HG02678 (cell line): ENCODE measurements around the gene NAPA.

Experiments
- ATAC-seq: cut with Tn5 transposase; IDR thresholded peaks from one replicate; pipeline ENCODE4 v1.9.1; 2021; ENCODE audit warnings: mild to moderate bottlenecking, moderate library complexity; ENCODE audit not compliant: unreplicated experiment

Gene NAPA

DNA sequence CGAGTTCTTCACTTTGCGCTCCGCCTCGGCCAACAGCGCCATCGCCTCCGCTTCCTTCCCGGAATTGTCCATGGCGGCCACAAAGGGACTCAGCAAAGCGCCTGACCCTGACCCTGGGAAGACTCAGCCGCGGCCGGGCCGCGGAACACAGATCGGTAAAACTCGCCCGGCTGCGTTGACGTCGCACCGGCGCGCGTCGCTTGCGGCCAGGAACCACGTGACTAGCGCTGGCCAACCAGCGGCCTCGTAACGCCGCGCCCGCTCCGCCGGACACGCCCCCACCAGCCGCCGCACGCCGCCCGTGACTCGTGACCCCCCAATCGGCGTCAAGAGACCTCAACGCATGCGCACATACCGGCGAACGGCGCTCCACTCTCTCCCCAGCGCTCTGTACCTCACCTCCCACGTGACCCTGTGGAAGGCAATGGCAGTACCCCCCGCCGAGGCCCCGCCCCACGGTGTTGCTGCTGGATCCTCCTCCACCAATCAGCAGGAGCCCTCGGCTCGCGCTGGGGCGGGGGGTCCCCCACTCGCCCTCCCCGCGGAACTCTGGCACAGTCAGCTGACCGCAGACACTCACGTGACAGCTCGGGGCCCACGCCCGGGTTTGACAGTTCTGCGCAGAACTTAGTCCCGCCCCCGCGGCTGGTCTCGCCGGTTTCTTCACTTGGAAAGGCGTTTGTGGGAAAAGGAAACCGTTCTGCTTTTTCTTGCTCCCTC, at the start of gene NAPA:
TSS of gene NAPA (minus strand) at position 195 of the 720 bp plus-strand sequence. CDS start at position 72, 123 bp downstream.
- peak; percentile 84 for ATAC-seq

DNA sequence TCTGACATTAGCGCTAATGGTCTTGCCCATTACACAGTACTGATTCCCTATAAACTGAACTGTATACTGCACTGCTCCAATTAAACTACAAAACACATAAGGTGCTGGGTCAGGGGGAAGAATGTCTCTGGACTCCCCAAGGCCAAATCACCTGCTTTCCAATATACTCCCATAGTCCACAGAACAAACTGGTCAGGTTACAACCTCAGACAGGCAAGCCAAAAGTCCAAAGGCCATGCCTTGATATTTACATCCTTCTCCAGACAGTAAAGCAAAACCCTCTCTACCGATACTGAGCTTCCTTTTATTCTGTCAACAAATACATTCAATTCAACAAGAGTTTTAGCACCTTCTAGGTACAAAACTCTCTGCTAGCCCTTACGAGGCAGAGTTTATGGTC, 49.2 kb upstream of the NAPA start:
- no peak for ATAC-seq

DNA sequence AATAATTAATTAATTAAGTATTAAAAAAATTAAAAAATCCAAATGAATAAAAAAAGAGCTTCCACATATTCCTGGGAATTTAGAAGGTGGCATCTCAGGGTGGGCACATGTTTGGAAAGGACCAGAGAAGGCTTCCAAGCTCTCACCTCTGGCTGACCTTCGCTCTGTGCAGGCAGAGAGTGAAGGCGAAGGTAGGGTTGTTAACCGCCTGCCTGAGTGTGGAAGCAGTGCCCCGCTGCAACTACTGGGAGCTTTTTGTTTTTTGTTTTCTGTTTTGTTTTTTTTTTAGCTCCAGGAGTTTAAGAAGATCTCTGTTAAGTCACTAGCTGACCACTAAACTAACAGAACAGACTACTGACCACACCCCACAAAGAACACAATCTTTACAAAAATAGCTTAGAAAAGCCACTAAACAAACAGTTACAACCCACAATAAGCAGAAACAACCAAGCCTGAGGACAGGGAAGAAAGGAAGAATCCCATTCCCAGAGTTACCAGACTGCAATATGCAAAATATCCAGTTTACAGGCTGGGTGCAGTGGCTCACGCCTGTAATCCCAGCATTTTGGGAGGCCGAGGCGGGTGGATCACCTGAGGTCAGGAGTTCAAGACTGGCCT, 46.7 kb upstream of the NAPA start:
- ATAC-seq: no peak

DNA sequence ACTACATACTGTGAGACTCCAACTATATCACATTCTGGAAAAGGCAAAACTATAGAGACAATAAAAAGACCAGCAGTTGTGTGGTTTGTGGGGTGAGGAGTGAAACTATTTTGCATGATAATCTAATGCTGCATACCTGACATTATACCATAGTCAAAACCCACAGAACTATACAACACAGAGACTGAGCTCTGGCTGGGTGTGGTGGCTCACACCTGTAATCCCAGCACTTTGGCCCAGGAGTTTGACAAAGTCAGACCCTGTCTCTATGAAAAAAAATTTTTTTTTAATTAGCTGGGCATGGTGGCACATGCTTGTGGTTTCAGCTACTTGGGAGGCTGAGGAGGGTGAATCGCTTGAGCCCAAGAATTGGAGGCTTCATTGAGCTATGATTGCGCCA, 46.1 kb upstream of the NAPA start:
- ATAC-seq: no peak

DNA sequence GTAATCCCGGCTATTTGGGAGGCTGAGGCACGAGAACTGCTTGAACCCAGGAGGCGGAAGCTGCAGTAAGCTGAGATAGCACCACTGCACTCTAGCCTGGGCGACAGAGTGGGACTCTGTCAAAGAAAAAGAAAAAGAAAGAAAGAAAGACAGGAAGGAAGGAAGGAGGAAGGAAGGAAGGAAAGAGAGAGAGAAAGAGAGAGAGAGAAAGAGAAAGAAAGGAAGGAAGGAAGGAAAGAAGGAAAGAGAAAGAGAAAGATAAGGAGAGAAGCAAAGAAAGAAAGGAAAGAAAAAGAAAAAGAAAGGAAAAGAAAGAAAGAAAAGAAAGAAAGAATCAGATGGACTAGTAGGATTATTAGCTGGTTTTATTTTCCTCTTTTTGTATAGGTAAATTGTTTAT, 35.3 kb upstream of the NAPA start:
- ATAC-seq: no peak

DNA sequence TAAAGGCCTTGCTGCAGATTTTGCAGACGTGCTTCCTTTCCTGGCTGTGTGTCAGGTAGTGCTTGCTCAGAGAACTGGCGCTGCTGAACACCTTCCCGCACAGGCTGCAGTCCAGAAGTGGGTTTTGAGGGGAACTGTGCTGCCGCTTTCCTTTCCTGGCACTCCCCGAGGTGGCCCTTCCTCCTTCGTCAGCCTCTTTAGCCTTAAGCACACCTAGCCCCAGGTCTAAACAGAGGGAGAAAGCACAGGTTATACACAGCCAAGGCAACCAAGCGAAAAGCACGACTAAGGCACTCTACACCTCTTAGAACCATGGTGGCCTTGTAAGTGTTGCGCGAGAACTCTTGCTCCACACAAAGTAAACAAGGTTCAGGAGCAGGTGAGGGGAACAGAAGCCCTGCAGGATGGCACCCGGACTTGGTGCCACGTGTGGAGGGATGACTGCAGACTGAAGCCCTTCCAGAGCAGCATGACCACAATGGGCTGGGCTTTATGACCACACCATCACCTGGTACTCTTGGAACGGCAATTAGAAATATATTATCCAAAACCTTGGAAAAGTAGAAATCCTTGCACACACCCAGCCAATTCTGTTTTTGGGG, 34.5 kb upstream of the NAPA start:
- ATAC-seq: no peak

DNA sequence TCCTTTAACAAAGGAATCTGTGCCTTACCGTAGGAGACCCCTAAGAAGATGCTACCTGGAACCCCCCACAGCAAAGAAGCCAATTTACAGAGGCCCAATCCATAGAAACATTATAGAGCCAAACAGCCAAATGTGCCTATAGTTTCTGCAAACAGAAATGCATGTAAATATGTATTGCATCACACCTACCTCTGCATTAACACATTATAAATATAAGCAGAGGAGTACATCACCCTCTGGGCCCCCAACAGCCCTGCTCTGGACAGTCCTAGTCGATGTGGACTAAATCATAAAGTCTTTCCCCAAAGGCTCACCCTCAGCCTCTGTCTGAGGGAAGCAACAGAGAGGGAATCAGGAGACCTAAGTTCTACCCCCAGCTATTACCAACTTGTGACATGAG, 32.3 kb upstream of the NAPA start:
- ATAC-seq: no peak

DNA sequence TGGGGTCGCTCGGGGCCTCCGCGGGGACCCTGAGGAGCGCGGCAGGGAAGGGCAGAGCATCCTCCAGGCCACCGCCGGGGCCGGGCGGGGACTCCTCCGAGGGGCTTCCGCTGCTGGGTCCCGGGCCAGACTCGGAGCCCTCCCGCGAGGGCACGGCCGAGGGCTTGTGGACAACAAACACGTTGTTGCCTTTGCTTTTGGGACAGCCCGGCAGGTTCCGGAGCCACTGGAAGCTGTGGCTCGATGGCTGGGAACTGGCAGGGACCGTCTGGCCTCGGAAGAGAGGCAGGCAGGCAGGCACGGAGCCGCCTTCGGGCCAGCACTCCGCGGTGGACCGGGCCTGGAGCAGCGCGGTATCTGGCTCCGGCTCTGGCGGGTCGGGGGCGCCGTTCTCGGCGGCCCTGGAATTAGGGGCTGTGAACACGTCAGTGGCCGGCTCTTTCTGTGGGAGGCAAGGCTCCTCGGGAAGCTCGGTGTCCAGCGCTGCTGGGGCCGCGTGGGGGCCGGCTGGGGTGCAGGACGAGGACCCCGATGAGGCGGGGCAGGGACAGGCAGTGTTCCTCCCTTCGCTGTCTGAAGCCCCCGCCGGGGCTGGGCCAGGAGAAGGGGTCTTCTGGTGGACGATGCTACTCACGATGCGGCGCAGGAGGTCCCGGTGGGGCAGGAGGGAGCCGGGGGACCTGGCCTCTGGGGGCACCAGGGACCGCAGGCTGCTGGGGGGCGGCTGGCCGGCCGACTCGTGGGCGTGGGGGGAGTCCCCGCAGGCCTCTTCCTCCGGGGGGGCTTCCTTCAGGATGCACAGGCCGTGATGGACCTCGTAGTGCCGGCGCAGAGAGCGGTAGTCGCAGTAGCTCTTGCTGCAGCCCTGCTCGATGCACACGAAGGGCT, 30.4 kb upstream of the NAPA start:
- no peak for ATAC-seq

DNA sequence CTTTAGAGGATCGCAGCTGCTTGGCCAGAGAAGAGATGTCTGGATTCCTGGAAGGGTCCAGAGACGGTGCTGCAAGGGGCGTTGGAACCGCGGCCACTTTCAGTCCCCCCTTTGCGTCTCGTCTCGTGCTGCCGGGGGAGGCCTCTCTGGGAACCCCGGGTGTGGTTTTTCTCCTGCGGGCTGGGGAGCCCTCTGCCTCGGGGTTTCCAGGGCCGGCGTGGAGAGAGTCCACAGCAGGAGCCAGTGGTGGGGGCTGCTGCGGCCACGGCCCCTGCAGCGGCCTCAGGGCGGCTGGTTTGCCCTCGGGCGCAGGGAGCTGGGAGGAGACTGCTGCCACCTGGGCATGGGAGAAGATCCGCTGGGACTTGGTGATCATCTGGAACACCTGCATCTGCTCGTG, 29.6 kb upstream of the NAPA start:
- no peak for ATAC-seq

DNA sequence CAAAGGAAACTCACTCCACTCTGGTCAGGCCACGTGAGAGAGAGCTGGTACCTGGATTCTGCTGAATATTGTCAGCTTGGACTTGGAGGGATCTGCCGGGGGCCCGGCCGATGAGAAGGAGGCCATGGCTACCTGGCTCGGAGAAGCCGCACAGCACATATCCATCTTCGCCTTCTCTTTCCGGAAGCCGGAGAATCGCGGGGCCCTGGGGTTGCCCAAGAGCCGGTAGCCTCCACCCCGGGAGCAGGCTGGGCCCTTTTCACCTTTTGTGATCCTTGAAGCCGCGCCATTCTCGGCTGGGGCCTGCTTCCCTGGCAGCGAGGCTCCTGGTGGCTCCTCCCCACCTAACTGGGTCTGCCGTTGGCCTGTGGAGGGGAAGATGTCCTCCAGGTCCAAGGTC, 29.2 kb upstream of the NAPA start:
- no peak for ATAC-seq

DNA sequence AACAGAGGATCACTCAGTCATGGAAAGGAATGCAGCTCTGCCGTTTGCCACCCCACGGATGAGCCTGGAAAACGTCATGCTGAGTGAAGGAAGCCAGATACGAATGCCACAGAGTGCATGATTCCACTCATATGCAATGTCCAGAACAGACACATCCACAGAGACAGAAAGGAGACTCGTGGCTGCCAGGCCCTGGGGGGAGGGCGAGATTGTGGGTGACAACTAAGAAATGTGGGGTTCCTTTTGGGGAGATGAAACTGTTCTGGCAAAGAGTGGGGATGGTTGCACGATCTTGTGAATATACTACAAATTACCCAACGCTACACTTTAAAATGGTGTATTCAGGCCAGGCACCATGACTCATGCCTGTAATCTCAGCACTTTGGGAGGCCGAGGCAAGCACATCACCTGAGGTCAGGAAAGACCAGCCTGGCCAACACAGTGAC, 27.2 kb upstream of the NAPA start:
- ATAC-seq: no peak

DNA sequence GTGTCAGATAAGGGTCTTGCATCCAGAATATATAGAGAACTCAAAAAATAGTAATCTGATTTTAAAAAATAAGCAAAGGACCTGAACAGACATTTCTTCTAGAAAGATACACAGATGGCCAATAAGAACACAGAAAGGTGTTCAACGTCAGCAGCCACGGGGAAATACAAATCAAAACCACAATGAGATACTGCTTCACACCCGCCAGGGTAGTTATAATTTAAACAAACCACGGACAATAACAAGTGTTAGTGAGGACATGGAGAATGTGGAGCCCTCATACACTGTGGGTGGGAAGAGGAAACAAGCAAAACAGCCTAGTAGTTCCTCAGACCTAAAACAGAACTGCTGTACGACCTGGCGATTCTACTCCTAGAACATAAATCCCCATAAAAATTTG, 26.7 kb upstream of the NAPA start:
- ATAC-seq: no peak

DNA sequence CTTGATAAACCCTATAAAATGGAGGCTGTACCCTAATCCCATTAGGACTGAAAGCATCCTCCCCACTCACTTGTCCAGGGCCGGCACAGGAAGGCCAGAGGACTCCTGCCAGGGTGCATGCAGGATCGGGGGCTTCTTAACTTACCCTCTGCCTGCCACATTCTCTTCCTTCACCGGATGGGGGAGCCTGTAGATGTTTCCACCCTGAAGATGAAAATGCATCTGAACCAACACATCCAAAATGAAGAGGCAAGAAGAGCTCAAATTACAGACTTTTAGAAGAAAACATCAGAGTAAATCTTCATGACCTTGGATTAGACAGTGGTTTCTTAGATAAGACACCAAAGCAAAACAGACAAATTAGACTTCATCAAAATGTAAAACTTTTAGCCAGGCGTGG, 25.9 kb upstream of the NAPA start:
- ATAC-seq: no peak

DNA sequence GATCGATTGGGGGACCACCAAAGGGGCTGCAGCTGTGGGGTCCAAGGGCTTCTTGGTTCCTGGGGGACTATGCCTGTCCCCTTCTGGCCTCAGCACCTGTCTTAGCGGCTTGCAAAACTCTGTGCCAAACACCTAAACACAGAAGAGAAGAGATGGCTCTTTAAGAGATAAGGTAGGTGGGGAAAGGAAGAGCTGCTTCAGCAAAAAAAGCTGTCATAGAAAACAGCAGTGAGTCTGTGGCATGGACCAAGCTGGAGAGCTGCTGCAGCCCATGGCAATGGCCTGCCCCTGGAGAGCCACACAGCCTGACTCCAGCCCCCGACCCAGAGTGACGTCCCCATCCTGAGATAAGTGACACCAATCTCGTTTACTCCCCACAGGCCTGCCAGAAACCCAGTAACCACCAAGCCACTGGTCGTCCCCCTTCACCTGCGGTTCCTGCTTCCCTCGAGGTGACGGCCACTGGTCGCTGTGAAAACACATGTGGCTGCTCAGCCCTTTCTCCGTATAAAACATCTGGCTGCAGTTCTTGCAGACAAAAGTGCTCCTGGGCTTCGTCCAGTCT, 25.0 kb upstream of the NAPA start:
- ATAC-seq: no peak

DNA sequence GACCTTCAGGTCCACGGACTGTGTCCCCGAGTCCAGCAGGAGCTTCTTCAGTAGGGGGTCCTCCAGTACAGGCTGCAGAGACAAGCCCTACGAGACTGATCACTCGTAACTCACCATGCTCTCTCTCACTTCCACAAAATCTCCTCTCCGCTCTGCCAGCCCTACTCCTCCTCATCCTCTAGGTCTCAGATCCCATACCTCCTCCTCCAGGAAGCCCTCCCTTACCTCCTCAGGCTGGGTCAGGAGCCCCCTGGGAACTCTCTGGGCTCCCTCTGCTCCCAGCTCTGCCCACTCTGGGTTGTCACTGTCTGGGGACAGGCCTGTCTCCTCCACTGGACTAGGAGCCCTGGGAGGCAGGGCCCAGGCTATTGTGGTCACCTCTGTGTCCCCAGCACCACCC, 23.9 kb upstream of the NAPA start:
- no peak for ATAC-seq

DNA sequence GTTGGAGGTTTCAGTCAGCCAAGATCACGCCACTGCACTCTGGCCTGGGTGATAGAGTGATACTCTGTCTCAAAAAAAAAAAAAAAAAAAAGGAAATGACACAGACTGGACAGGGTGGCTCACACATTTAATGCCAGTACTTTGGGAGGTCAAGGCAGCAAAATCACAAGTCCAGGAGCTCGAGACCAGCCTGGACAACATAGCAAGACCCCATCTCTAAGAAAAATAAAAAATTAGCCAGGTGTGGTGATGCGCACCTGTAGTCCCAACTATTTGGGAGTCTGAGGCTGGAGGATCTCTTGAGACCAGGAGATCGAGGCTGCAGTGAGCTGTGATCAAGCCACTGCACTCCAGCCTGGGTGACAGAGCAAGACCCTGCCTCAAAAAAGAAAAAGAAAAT, 22.6 kb upstream of the NAPA start:
- no peak for ATAC-seq

DNA sequence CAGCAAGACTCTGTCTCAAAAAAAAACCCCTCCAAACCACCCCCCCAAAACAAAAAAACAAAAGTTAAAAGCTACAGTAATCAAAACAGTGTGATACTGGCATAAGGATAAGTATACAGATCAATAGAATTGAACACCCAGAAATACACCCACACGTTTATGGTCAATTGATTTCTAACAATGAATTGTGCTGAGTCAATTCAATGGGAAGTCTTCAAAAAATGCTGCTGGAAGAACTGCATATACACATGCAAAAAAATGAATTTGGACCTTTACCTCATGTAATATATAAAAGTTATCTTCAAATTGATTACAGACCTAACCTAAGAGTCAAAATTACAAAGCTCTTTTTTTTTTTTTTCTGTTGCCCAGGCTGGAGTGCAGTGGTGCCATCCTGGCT, 19.8 kb upstream of the NAPA start:
- no peak for ATAC-seq

DNA sequence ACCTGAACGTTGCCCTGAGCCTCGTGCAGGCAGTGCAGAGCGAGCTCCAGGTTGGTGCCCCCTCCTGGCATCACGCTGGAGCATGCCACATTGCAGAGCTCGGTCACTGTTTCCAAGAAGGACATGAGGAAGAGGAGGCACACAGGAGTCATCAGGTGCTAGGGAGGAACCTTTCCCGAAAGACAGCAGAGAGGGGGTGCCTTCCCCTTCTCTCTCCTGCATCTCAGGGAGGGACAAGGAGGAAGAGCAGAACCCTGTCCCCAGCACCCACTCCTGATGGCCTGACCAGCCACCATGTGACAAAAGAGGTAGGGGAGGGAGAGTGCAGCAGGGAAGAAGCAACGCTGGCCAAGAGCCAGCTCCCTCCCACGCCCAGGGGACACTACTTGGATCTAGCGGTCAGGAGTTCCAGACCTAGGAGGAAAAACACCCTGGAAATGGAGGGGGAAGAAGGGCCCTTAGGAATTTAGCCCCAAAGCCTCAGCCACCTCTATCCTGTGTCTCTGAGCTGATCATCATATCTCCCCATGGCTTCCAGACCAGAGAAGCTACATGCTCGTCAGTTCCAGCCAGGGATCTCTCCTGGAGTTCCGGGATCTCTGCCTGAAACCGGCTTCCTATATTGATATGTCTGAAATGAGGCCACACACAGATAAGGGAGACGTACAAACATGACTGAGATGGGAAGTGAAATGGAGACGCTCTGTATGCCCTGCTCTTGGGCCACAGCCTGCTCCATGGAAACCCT, 17.0 kb upstream of the NAPA start:
- no peak for ATAC-seq

DNA sequence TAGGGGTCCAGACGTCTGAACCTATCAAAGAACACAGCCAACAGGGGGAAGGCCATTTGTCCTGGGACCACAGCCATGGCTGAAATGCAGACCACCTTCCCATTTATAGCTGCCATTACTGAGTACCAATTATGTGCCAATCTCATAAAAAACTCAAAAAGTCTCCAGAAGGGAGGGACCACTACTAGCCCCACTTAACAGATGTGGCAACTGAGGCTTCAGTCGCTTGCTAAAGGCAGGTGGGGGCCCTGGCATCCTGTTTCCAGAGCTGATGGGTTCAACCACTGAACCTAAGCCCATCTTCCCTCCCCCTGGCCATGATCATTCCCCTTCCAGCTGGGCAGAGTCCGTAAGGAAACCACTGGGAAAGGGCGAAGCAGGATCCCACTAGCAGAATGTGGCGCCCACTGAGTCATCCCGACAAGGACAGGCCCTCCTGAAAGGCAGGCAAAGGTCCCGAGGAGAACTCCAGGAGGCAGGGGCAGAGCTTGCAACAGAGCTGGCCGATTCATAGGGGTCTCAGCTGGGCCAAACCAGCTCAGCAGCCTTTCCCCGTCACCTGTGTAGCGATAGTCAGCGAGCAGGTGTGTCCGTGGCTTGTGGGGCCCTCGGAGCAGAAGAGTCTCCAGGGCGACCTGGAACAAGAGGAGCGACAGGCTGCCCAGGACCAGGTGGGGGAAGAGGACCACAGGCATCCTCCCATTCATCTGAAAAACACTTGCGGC, 14.3 kb upstream of the NAPA start:
- ATAC-seq: no peak

DNA sequence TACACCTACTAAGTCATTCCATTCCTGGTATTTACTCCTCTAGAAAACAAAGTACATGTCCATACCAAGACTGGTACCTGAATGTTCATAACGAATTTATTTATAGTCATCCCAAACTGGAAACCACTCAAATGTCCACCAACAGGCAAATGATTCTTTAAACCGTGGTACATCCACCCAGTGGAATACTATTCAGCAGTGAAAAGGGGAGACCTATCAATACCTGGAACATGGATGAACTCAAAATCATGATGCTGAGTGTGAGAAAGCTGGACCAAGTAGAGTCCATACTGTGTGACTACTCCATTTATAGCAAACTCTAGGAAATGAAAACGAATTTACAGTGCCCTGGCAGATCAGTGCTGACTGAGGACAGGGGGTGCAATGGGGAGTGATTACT, 11.9 kb upstream of the NAPA start:
- ATAC-seq: no peak
